Fibroblast of mammary gland (primary cell): ENCODE results near the gene INSRR.

ENCODE experiments used
- DNase-seq: peaks from one replicate; pipeline ENCODE4 v3.0.0-alpha.2; 2010; ENCODE audit warnings: low read depth
- H3K4me3 ChIP-seq: 2 replicates; pipeline ENCODE4 v1.5.1; 2011; ENCODE audit warnings: low read depth, mild to moderate bottlenecking, low read length, moderate library complexity; ENCODE audit not compliant: control insufficient read depth
- TF ChIP-seq, protein P1 (sequence below): conservative IDR thresholded peaks from 2 replicates; pipeline ENCODE4 v1.5.1; 2011; ENCODE audit warnings: low read depth, low read length, inconsistent platforms; ENCODE audit not compliant: control insufficient read depth, insufficient read depth

INSRR gene

DNA sequence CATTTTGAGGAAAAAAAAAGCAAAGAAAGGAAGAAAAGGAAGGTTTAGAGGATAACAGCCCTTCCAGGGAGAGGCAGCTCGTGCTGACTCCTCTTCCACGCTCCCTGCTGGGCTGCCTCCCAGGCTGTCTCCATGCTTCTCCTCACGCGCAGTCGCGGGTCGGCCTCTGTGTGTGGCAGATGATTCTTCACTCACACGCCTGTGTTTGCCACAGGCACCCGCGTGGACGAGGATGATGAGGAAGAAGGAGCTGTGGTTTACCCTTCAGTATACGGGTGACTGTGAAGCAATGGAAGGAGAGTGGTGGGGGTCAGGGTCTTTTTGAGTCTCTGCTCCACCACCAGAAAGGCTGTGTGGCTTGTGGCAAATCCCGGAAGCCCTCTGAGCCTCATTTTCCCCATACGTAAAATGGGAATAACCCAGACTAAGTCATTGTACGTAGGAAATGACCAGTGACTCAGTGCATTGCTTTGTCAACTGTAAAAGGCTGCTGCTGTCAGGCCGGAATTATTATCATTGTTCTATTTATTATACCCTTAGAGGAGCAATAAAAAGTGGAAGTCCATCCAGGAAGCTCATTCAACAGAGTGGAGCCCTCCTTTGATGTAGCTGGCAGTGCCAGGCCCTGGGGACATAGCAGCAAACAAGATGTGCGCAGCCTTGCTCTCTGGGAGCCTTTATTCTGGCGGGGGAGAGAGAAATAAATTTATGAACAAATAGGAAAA lies 30.4 kb downstream of the INSRR start:
- TF ChIP-seq, protein P1, sequence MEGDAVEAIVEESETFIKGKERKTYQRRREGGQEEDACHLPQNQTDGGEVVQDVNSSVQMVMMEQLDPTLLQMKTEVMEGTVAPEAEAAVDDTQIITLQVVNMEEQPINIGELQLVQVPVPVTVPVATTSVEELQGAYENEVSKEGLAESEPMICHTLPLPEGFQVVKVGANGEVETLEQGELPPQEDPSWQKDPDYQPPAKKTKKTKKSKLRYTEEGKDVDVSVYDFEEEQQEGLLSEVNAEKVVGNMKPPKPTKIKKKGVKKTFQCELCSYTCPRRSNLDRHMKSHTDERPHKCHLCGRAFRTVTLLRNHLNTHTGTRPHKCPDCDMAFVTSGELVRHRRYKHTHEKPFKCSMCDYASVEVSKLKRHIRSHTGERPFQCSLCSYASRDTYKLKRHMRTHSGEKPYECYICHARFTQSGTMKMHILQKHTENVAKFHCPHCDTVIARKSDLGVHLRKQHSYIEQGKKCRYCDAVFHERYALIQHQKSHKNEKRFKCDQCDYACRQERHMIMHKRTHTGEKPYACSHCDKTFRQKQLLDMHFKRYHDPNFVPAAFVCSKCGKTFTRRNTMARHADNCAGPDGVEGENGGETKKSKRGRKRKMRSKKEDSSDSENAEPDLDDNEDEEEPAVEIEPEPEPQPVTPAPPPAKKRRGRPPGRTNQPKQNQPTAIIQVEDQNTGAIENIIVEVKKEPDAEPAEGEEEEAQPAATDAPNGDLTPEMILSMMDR = no peak
- H3K4me3 ChIP-seq = no peak overlapping the region
- DNase-seq = no peak

DNA sequence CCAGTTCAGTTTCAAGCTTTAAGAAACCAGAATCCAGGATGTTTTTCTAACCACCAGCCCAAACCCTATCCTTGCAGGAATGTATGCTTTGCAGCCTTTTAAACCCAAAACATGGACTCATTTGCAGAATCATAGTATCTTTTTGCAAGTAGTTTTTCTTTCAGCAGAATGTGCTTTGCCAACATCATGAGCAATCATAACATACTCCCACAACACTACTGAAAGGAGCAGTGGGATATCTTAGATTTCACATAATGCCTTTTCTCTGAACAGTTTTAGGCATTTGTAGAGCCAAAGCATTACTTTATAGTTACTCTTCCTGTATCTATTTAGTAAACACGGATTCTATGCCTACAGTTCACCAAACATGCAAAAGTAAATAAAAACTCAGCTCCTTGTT lies 32.3 kb downstream of the INSRR start:
- TF ChIP-seq, protein P1 = no peak
- no peak overlapping the region for H3K4me3 ChIP-seq
- DNase-seq = peak; percentile 7

DNA sequence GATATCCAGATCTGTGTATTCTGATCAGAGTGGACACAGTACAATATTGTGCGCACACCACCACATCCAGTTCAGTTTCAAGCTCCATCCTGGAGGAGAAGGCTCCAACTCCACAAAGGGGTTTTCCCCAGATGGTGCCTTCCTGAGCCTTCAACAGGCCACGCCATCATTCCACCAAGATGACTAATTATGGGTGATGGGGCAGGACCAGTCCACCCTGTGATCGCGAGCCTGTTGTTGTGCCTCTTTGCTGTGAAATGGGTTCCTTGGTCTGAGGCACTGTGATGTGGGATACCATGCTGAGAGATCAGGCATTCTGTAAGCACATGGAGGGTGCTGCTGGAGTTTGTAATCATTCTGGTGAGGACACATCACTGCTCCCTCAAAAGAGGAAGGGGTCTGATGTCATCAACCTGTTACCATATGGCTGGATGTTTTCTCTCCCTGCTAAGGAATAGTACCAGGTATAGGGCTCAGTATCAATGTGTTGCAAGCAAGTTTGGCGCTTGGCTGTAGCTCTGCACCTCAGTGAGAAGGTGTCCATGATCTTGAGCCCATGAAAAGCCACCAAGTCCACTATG lies 35.6 kb downstream of the INSRR start:
- TF ChIP-seq, protein P1 = no peak
- no peak overlapping the region for H3K4me3 ChIP-seq
- DNase-seq = no peak

DNA sequence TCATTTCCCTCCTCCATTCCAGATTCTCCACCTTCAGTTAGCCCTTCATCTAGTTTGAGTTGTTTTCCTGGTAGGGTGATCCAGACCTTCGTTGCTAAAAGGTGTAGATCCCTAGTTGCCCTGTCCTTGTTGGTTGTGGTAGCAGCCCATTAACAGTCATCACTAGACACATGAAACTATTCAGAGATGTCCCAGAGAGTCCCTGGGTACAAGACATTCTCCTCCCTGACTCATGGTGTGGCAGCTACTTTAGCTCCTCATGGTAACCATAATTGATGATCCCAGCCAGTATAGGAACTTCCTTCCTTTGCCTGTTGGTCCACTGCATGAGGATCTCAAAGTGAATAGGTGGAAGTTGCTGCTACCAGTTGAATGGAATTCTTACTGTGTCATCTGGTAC lies 36.2 kb downstream of the INSRR start:
- TF ChIP-seq, protein P1 = no peak
- H3K4me3 ChIP-seq = no peak overlapping the region
- no peak for DNase-seq

DNA sequence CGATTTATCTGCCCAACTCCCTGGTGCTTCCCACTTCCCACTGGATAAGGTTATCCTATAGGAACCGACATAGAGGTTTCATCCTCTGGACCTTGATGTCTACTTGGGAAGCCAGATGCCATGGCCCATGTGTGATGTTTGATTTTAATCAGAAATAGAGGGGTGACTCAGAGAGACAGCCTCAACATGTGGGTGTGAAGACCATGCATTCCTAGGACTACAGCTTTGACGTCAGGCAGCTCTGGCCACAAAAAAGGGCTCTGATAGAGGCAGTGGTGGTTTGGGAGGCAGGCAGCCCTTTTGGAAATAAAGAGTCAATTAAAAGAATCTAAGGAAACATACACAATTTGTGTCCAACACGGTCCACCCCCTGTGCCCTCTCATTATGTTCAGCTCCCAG lies 37.1 kb downstream of the INSRR start:
- no peak overlapping the region for H3K4me3 ChIP-seq
- TF ChIP-seq, protein P1 = no peak
- peak; percentile 70 for DNase-seq

DNA sequence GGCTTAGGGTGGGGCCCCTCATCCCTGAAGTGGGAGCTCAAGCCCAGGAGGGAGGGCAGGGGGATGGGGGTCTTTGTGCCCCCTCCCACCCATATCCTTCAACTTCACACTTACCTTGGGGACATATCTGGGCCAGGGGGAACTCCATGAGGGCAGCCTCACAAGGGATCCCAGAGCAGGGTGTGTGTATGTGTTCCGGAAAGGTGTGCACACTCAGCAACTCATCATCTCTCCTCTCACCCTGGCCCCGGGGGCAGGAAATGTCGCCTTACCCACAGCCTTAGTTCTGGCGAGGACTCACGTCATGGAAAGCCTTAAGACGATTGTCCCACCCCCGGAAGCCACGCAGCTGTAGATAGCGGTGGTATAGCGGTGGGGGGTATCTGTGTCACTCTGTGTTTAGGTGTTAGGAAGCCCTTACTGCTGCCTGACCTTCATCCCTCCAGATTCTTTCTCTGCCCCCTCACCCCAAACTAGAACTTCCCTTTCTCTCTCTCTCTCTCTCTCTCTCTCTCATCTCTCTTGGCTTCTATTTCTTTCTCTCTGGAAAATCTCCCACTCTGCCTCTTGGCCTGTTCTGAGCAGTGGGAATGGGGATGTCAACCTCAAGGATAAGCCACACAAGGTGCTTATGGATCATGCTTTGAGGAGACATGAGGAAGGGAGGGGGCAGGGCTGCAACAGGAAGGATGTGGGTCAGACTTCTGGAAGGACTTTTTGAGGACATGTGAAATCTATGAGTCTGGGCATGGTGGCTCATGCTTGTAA lies 42.2 kb downstream of the INSRR start, which contains the start of gene SH2D2A:
SH2D2A (minus strand) TSS at position 288 of the 768 bp plus-strand sequence; CDS start at position 148, 140 bp downstream.
- DNase-seq = peak; percentile 43
- H3K4me3 ChIP-seq = no peak within 1 kb of the TSS
- TF ChIP-seq, protein P1 = no peak
